NCI-H1048 (cell line): ENCODE data around the gene MYT1.
"Not testable (repeated sequence)": the region's sequence is repeated elsewhere in the genome, so short reads cannot be mapped to it uniquely, and the experiment has no call there.

ENCODE experiments used
- DNase-seq: peaks from one replicate; lab custom pipeline; 2025; lab: John Stamatoyannopoulos, UW

MYT1 gene

DNA sequence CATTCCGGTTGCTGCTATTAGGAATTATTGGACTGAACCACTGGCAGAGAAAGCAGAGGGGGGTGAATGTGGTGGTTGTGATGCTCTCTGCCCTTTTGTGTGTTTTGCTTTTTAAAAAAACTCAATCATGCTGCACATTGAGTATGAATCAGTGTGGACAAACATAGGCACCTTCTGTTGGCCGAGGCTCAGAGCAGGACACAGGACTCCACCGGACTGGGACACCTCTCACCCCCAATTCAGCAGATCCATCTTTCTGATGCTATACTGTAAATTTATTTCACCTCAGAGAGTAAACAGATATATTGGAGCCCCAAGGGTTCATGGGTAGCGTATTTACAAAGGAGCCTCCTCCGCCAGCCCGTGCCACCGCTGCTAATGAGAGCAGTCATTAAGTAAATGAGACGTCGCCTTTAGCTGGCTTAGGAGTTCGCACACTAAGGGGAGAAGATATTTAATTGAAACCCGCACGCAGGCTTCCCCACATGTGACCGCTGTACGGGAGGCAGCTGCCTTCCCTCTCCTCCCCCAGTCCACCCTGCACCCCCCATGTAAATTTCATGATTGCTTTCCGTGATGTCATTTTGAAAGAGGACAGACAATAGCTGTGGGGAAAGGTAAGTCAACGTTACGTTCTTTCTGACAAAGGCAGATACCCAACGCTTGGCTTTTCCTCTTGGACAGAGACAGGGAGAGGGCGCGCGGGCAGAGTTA, at the start of gene MYT1:
Gene MYT1, plus strand, starts transcription at position 330 of the 714 bp plus-strand sequence. CDS start 34,410 bp downstream, outside the sequence.
- no peak for DNase-seq

- no peak for DNase-seq
Measured at GRCh38 chr20:64115171-64115911, 48.9 kb upstream of the MYT1 start.

- no peak for DNase-seq
Measured at GRCh38 chr20:64116016-64116415, 48.2 kb upstream of the MYT1 start.

DNA sequence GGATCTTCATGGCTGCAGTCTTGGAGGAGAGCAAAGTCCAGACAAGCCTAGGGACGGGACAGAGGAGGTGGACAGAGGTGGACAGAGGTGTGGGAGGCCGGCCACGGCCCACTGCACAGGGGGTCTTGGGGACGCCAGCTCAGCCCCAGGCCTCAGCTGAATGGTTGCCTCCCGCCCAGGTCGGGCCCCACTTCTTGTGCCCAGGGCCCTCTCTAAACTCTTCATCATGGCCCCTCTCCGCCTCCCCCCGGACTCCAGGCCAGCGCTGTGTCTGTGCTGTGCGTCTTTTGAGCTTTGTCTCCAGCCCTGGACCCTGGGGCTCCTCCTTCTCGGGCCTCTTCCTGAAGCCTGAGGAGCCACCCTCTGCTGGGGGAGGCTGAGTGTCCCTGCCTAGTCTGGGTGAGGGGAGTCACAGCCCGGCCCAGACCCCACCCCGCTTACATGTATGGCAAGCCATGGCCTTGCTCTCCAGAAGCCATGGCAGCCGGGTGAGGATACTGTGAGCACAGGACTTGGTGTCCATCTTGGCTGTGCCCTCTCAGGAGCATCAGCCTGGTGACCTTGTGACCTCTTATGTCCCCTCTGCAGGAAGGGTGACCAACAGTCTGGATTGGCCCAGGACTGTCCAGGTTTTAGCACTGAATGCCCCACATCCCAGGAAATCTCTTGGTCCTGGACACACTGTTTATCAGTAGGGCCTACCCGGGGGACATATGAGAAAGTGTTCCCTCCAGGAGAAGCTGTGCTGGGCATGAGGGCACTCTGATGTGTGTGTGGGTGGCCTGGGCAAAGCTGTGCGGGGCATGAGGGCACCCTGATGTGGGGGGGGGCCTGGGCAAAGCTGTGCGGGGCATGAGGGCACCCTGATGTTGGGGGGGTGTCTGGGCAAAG, 47.5 kb upstream of the MYT1 start:
- no peak for DNase-seq

DNA sequence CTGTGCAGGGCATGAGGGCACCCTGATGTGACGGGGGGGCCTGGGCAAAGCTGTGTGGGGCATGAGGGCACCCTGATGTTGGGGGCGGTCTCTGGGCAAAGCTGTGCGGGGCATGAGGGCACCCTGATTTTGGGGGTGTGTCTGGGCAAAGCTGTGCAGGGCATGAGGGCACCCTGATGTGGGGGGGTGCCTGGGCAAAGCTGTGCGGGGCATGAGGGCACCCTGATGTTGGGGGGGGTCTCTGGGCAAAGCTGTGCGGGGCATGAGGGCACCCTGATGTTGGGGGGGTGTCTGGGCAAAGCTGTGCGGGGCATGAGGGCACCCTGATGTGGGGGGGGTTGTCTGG, 46.8 kb upstream of the MYT1 start:
- not testable (repeated sequence) for DNase-seq

GRCh38 chr20:64119301-64119680, 45.0 kb upstream of the MYT1 start:
- DNase-seq: no peak

DNA sequence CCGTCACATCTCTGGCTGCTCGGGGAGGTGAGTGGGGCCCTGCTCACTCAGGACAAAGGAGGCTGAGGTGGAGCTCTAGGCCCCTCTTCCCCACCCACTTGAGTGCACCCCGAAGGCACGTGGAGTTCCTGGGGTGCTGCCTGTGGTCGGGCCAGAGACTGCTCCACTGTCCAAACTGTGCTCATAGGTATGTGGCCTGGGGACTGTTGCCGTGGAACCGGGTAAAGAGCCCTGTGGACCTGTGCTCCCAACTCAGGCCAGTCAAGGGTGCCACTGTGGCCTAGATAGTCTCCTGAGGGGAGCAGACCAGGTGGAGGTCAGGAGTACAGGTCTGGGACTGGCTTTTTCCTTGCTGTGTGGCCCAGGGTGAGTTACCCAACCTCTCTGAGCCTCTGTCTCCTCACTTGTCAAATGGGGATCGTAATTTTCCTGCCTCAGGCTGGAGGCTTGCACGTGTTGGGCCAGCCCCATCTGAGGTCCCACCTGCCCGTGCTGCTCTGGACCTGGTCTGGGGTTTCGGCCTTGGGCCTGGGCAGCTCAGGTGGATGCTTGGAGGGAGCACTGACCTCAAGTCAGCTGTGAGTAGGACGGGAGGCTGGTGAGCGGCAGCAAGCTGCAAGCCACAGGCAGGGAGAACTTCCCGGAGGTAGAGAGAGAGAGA, 44.4 kb upstream of the MYT1 start:
- no peak for DNase-seq

GRCh38 chr20:64121586-64121985, 42.7 kb upstream of the MYT1 start:
- DNase-seq: no peak

DNA sequence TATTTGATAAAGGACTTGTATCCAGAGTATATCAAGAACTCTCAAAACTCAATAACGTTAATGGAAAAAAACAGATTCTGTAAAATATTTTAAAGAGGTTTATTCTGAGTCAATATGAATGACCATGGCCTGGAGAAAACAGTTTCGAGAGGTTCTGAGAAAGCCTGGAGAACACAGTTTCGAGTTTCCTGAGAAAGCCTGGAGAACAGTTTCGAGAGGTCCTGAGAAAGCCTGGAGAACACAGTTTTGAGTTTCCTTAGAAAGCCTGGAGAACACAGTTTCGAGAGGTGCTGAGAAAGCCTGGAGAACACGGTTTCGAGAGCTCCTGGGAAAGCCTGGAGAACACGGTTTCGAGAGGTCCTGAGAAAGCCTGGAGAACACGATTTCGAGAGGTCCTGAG, 41.3 kb upstream of the MYT1 start:
- DNase-seq: not testable (repeated sequence)

- DNase-seq: not testable (repeated sequence)
Measured at GRCh38 chr20:64123517-64123916, 40.7 kb upstream of the MYT1 start.

- no peak for DNase-seq
Measured at GRCh38 chr20:64129146-64129782, 35.0 kb upstream of the MYT1 start.

- no peak for DNase-seq
Measured at GRCh38 chr20:64130271-64130670, 34.0 kb upstream of the MYT1 start.

- no peak for DNase-seq
Measured at GRCh38 chr20:64130876-64131275, 33.4 kb upstream of the MYT1 start.

DNA sequence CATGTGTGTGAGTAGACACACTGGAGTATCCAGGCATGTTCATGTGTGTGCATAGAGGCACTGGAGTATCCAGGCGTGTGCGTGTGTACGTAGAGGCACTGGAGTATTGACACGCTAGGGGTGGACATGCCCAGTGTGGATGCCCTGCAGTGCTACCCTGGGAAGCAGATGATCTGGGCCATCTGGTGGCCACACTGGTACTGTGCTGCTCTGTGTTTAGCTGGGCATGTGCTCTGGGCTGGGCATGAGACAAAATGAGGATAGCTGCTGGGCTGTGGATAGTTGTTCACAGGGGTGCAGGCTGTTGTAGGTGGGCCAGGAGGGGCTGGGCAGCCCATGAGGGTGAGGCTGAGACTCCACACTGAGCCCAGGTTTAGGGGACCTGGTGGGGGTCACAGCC, 32.8 kb upstream of the MYT1 start:
- no peak for DNase-seq

DNA sequence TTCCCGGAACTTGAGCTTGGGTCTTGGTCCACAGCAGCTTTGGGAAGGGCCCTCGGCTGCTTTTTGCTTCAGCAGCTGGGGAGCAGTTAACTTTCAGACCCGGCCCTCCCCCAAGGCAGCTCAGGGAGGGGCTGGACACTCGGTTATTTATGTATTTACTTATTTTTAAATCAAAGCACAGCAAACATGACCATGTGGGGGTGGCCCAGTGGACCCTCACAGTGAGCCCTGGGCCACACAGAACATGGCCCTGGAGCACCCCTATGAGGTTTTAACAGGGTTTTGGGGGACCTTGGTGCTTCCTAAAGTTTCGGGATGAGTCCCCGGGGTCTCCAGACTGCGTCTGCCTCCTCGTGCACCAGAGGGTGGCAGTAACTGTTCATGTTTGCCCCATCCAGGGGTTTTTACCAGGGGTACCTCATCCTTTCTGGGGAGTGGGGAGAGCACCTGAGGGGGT, 30.3 kb upstream of the MYT1 start:
- no peak for DNase-seq

DNA sequence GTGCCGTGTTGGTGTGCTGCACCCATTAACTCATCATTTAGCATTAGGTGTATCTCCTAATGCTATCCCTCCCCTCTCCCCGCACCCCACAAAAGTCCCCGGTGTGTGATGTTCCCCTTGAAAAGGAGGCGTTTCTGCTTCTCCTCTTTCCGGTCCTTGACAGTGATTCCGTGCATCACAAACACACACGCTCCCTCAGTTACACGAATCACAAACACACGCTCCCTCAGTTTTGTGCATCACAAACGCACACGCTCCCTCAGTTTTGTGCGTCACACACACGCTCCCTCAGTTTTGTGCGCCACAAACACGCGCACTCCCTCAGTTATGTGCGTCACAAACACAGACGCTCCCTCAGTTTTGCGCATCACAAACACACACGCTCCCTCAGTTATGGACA, 29.5 kb upstream of the MYT1 start:
- not testable (repeated sequence) for DNase-seq

DNA sequence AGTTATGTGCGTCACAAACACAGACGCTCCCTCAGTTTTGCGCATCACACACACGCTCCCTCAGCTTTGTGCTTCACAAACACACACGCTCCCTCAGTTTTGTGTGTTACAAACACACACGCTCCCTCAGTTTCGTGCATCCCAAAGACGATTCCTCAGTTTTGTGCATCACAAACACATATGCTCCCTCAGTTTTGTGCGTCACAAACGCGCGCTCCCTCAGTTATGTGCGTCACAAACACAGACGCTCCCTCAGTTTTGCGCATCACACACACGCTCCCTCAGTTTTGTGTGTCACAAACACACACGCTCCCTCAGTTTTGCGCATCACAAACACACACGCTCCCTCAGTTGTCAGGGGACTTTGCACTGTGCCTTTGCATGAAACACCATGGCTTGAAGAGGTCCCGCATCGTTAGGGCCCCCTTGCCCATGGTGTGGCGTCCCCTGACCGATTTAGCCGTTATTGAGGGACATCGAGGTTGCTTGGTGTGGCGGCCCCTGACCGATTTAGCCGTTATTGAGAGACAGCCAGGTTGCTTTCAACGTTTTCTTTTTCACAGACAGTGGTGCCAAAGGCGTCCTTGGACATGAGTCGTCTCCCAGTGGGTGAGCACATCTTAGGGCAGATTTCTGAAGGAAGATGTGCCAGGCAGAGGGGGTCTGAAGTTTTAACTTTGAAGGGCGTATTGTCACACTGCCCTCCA, 28.1 kb upstream of the MYT1 start:
- no peak for DNase-seq

- DNase-seq: no peak
Measured at GRCh38 chr20:64137598-64138031, 26.6 kb upstream of the MYT1 start.

DNA sequence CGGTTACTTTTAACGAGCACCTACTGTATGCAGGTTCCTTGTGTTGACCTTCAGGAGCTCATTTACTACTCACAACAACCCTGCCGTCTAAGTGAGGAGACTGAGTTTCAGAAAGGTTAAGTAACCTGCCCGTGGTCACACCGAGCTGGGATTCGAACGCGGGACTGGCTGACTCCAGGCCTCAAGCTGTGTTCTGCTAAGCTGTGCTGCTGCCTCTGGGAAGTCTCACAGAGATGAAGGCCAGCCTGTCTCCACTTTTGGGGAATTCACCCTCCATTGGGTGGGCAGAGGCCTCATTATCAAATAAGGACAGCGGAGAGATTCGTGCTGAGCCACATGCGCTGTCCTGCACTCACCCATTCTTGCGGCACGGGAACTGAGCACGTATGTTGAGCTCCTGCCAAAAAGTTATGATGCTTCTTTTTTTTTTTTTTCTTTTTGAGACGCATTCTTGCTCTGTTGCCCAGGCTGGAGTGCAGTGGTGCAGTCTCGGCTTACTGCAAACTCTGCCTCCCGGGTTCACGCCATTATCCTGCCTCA, 25.9 kb upstream of the MYT1 start:
- no peak for DNase-seq

DNA sequence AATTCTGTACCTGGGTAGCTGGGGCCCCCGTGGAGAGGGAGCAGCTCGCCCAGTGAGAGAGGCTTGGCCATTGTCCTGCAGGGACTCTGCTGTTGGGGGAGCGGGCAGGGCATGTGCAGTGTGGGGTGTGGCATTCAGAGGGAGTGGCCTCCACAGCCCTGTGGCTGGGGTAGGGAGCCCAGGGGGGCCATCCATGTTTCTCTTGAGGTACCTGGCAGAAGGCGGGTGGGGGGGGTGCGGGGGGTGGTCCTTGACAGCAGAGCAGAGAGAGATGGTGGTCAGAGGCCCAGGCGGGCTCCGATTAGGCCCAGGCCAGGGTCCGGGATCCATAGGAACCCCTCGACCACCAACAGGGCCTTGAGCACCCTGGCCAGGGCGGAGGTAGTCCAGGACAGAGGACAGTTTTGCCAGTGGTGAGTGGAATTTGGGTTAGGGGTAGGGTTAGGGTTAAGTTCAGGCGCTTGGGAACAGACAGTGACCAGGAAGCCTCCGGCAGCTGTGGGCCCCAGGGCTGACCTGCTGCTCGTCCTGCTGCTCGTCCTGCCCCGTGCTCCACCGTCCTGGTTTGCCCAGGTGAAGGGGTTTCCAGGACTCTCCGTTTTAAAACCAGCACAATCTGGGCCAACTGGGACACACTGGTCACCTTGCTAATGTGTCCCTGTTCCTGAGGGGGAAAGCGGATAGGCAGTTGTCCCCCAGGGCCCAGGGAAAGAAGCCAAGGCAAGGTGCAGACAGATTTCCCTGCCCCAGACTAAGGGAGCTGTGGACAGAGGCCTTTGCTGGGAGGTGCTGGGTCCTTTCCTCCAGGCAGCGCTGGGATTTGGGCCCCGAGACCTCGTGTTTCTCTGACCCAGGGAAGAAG, 24.8 kb upstream of the MYT1 start:
- no peak for DNase-seq
